HCT116 (cell line): ENCODE measurements around the gene SMARCAD1. TPM values are rescaled to one million over a fixed set of nuclear protein-coding genes. Genes with fewer than 3 reads are reported as not detected.

Experiments
- ATAC-seq: fragments of 200-7000 bp; cut with Tn5 transposase; 2 replicates; pipeline ENCODE4 v1.9.1; 2020; ENCODE audit warnings: mild to moderate bottlenecking, moderate library complexity
- BruUV-seq: library from RNA; stranded (reverse); fragments of 400-500 nt; replicated peaks from 2 replicates; lab custom pipeline; 2021; lab: Mats Ljungman, UMichigan
- CTCF ChIA-PET: fragments of 300-600 bp; sonication (Branson Sonifier 250); formaldehyde crosslinking; loops from one replicate; lab custom pipeline; 2021; ENCODE audit warnings: antibody characterized with exemption; lab: Charles Lee
- POLR2A ChIA-PET: fragments of 300-600, 350-600 bp; sonication (Branson Sonifier 250); formaldehyde crosslinking; loops from one replicate; lab custom pipeline; 2021; ENCODE audit warnings: antibody characterized with exemption; lab: Charles Lee
- RAD21 ChIA-PET, 2 experiments: fragments of 300-600 bp; sonication (Branson Sonifier 250); formaldehyde crosslinking; loops; one replicate each; lab custom pipeline; 2023; ENCODE audit warnings: low total read pairs in 2 of 2; ENCODE audit not compliant: uncharacterized antibody in 2 of 2, unreplicated experiment in 2 of 2, low non-redundant PET in 1 of 2; lab: Charles Lee
- DNase-seq: peaks from one replicate; pipeline ENCODE4 v3.0.0-alpha.2; 2010; ENCODE audit warnings: low read depth, low spot score
- H2AFZ ChIP-seq: fragments of 200-600 bp; shearing (Covaris generic), sonication (generic); 2 replicates; pipeline ENCODE4 v1.6.1; 2017; ENCODE audit warnings: low read depth, mixed run types, mixed read lengths, antibody characterized with exemption, low read length; ENCODE audit not compliant: poor library complexity, severe bottlenecking
- H3K27ac ChIP-seq: 2 replicates; pipeline ENCODE4 v1.5.1; 2012; ENCODE audit warnings: low read depth, low read length
- H3K27me3 ChIP-seq: fragments of 200-600 bp; sonication (generic); 2 replicates; pipeline ENCODE4 v1.6.1; 2016; ENCODE audit warnings: mixed run types, low read length, mixed read lengths; ENCODE audit not compliant: insufficient read depth
- H3K36me3 ChIP-seq, 2 experiments: fragments of 200-500 bp in 1 of 2; fragments of 200-600 bp in 1 of 2; sonication (Bioruptor generic) in 1 of 2; sonication (generic) in 1 of 2; 2 replicates each; pipeline versions ENCODE4 v1.5.1 to v1.6.1; 2014 to 2016; ENCODE audit warnings: low read length in 2 of 2, inconsistent platforms in 1 of 2, mixed read lengths in 1 of 2, mixed run types in 1 of 2; ENCODE audit not compliant: insufficient read depth in 2 of 2, control insufficient read depth in 1 of 2
- H3K4me1 ChIP-seq, 2 experiments: fragments of 200-600 bp in 1 of 2; sonication (generic) in 1 of 2; 2 replicates each; pipeline versions ENCODE4 v1.5.1 to v1.6.1; 2012 to 2017; ENCODE audit warnings: low read length in 2 of 2, inconsistent platforms in 1 of 2, mild to moderate bottlenecking in 1 of 2, mixed read lengths in 1 of 2, mixed run types in 1 of 2, moderate library complexity in 1 of 2; ENCODE audit not compliant: insufficient read depth in 2 of 2, control insufficient read depth in 1 of 2
- H3K4me2 ChIP-seq: fragments of 200-600 bp; sonication (generic); 2 replicates; pipeline ENCODE4 v1.6.1; 2017; ENCODE audit warnings: mixed run types, low read length, mixed read lengths
- H3K4me3 ChIP-seq, 2 experiments: fragments of 200-600 bp in 1 of 2; sonication (generic) in 1 of 2; replicated peaks in 1 of 2; 2 replicates each; pipeline ENCODE4 v1.5.1; 2011 to 2016; ENCODE audit warnings: low read length in 2 of 2, control low read depth in 1 of 2, low read depth in 1 of 2, mild to moderate bottlenecking in 1 of 2, mixed read lengths in 1 of 2, mixed run types in 1 of 2
- H3K79me2 ChIP-seq: fragments of 200-600 bp; sonication (generic); 2 replicates; pipeline ENCODE4 v1.6.1; 2017; ENCODE audit warnings: mild to moderate bottlenecking, mixed run types, low read length, moderate library complexity, mixed read lengths; ENCODE audit not compliant: insufficient read depth
- H3K9ac ChIP-seq: fragments of 200-600 bp; sonication (generic); 2 replicates; pipeline ENCODE4 v1.6.1; 2016; ENCODE audit warnings: low read length, mixed read lengths
- H3K9me2 ChIP-seq: fragments of 200-600 bp; sonication (generic), shearing (Covaris generic); 2 replicates; pipeline ENCODE4 v1.6.1; 2017; ENCODE audit warnings: mixed run types, mild to moderate bottlenecking, moderate library complexity; ENCODE audit not compliant: insufficient read depth
- H3K9me3 ChIP-seq, 2 experiments: fragments of 200-500 bp in 1 of 2; fragments of 200-600 bp in 1 of 2; sonication (Bioruptor generic) in 1 of 2; sonication (generic) in 1 of 2; 2 replicates each; pipeline ENCODE4 v1.6.1; 2014 to 2017; ENCODE audit warnings: low read length in 2 of 2, mixed read lengths in 2 of 2, inconsistent platforms in 1 of 2, low read depth in 1 of 2, mild to moderate bottlenecking in 1 of 2, mixed run types in 1 of 2, moderate library complexity in 1 of 2; ENCODE audit not compliant: control insufficient read depth in 1 of 2, insufficient read depth in 1 of 2
- H4K20me1 ChIP-seq: fragments of 200-600 bp; sonication (generic), shearing (Covaris generic); 2 replicates; pipeline ENCODE4 v1.6.1; 2017; ENCODE audit warnings: mixed run types, mild to moderate bottlenecking, moderate library complexity; ENCODE audit not compliant: insufficient read depth
- ELF1 ChIP-seq: IDR thresholded peaks from 2 replicates; pipeline ENCODE4 v1.6.1; 2012; ENCODE audit warnings: low read depth, borderline replicate concordance
- POLR2AphosphoS5 ChIP-seq: IDR thresholded peaks from 2 replicates; pipeline ENCODE4 v1.6.1; 2011; ENCODE audit warnings: mild to moderate bottlenecking, low read depth, low read length, moderate library complexity
- RAD21 ChIP-seq: IDR thresholded peaks from 2 replicates; pipeline ENCODE4 v1.6.1; 2012; ENCODE audit warnings: low read depth, mild to moderate bottlenecking
- SRF ChIP-seq: IDR thresholded peaks from 2 replicates; pipeline ENCODE4 v1.6.1; 2012; ENCODE audit warnings: low read depth
- TCF7L2 ChIP-seq: IDR thresholded peaks from 2 replicates; pipeline ENCODE4 v1.7.0; 2011; ENCODE audit warnings: borderline replicate concordance, inconsistent platforms; ENCODE audit not compliant: insufficient read depth, insufficient read length; ENCODE audit errors: extremely low read depth
- intact Hi-C: fragments of 100-400 bp; cut with micrococcal nuclease; formaldehyde crosslinking; loops from 2 replicates; pipeline ENCODE4 v1.10.0; 2022
- total RNA-seq: library from RNA; stranded (reverse); gene quantifications from one replicate; pipeline ENCODE4 v1.2.1, GENCODE V29; 2021; ENCODE audit not compliant: unreplicated experiment
- TF ChIP-seq, protein P1 (sequence below): IDR thresholded peaks from 2 replicates; pipeline ENCODE4 v1.6.1; 2011; ENCODE audit warnings: mild to moderate bottlenecking, low read length, moderate library complexity; ENCODE audit not compliant: insufficient replicate concordance; ENCODE audit errors: extremely low read depth
- TF ChIP-seq, protein P2 (sequence below): IDR thresholded peaks from 2 replicates; pipeline ENCODE4 v1.6.1; 2012
- TF ChIP-seq, protein P3 (sequence below), 3 experiments: fragments of 200-600 bp in 1 of 3; sonication (generic) in 1 of 3; IDR thresholded peaks in 2 of 3; conservative IDR thresholded peaks in 1 of 3; 2 replicates each; pipeline ENCODE4 v1.5.1; 2012 to 2017; ENCODE audit warnings: low read depth in 2 of 3, low read length in 2 of 3, antibody characterized with exemption in 1 of 3, borderline replicate concordance in 1 of 3, control low read depth in 1 of 3, mild to moderate bottlenecking in 1 of 3, mixed read lengths in 1 of 3, mixed run types in 1 of 3, moderate library complexity in 1 of 3; ENCODE audit not compliant: insufficient read depth in 1 of 3

The SMARCAD1 gene
- total RNA-seq, 1 experiment from 2014 or later: 33.6 TPM

DNA sequence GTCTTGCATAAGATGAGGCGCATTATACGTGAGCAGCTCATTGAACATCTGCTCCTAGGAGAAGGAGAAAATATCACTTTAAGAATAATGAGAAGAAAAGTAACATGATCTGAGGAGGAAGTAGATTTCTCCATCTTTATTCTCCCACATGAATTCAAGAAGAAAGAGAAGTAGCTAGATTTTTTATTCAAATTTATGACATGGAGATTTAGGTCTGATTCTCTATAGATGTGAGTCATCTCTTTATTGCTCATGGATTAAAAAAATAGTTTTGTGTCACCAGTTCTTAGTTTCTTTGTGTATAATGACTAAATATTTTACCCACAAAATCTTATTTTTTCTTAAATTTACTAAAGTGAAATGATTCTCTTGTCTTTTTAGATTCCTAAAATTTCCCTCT, 94.5 kb downstream of the SMARCAD1 start:
- H3K4me2 ChIP-seq: no peak overlapping the region
- ATAC-seq: no peak
- H2AFZ ChIP-seq: no peak overlapping the region
- DNase-seq: no peak
- TF ChIP-seq POLR2AphosphoS5 (no peak), TCF7L2 (no peak), ELF1 (no peak), RAD21 (no peak)
- TF ChIP-seq, protein P1, sequence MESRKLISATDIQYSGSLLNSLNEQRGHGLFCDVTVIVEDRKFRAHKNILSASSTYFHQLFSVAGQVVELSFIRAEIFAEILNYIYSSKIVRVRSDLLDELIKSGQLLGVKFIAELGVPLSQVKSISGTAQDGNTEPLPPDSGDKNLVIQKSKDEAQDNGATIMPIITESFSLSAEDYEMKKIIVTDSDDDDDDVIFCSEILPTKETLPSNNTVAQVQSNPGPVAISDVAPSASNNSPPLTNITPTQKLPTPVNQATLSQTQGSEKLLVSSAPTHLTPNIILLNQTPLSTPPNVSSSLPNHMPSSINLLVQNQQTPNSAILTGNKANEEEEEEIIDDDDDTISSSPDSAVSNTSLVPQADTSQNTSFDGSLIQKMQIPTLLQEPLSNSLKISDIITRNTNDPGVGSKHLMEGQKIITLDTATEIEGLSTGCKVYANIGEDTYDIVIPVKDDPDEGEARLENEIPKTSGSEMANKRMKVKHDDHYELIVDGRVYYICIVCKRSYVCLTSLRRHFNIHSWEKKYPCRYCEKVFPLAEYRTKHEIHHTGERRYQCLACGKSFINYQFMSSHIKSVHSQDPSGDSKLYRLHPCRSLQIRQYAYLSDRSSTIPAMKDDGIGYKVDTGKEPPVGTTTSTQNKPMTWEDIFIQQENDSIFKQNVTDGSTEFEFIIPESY: no peak
- no peaks in the 10 kb centered on the region for H3K36me3 ChIP-seq
- H3K9me2 ChIP-seq: no peaks in the 10 kb centered on the region
- RAD21 ChIA-PET: no interaction called here
- H3K79me2 ChIP-seq: no peaks in the 10 kb centered on the region
- H3K27me3 ChIP-seq: no peaks in the 10 kb centered on the region
- no peaks in the 10 kb centered on the region for H4K20me1 ChIP-seq
- no peak overlapping the region for H3K4me3 ChIP-seq
- no TSS peak for BruUV-seq
- no peaks in the 10 kb centered on the region for H3K9me3 ChIP-seq
- CTCF ChIA-PET: no interaction called here
- intact Hi-C loops: loop anchor here (10.0 kb wide), 2 partner anchors 433 to 813 kb away; no protein-coding TSS in a partner anchor
- no peak overlapping the region for H3K9ac ChIP-seq
- H3K27ac ChIP-seq: no peak overlapping the region
- POLR2A ChIA-PET: no interaction called here
- no peaks in the 10 kb centered on the region for H3K4me1 ChIP-seq

DNA sequence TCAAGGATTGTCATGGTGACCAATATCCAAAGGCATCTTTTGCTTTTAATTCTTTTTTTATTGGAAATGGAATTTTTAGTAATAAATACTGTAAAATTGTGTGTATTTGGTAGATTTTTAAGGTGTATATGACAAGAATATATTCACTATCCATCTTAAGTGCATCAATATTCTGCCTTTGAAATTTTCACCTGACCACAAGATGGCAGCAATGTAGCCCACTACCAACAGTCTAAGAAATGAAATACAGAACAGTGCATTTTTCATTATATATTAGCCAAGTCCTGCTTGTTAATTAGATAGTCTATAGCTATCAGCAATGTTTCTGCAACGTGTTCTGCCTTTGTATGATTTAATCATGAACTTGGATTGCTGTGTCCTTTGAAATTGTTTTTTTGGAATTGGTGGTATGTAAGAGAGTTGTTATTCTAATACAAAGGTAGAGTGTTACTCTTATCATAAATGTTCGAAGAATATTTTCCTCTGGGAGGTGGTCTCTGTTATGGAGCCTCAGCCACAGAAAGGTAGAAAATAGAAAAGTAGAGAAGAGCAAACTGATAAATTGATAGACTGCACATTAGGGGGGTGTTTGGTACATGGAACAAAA, 96.8 kb downstream of the SMARCAD1 start:
- CTCF ChIA-PET: interaction anchor here (1.4 to 1.9 kb wide), 2 partner anchors 16 to 103 kb away, joined by 4 to 5 read pairs; no protein-coding TSS in a partner anchor
- no TSS peak for BruUV-seq
- H3K4me1 ChIP-seq: no peaks in the 10 kb centered on the region

More for the DNA sequence above, 96.8 kb downstream of the SMARCAD1 start:
- Histone ChIP-seq H3K79me2 (no peaks in the 10 kb centered on the region), H3K4me2 (no peak overlapping the region), H3K9ac (no peak overlapping the region), H4K20me1 (no peaks in the 10 kb centered on the region), H3K27me3 (no peaks in the 10 kb centered on the region), H3K27ac (no peak overlapping the region), H3K4me3 (no peak overlapping the region), H2AFZ (no peak overlapping the region), H3K9me2 (no peaks in the 10 kb centered on the region), H3K9me3 (no peaks in the 10 kb centered on the region), H3K36me3 (no peaks in the 10 kb centered on the region)
- ChIA-PET POLR2A (no interaction called here), RAD21 (no interaction called here)
- TF ChIP-seq RAD21: peak; percentile 76
- TF ChIP-seq SRF: no peak
- TF ChIP-seq, protein P2, sequence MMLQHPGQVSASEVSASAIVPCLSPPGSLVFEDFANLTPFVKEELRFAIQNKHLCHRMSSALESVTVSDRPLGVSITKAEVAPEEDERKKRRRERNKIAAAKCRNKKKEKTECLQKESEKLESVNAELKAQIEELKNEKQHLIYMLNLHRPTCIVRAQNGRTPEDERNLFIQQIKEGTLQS: no peak
- TF ChIP-seq, protein P3, sequence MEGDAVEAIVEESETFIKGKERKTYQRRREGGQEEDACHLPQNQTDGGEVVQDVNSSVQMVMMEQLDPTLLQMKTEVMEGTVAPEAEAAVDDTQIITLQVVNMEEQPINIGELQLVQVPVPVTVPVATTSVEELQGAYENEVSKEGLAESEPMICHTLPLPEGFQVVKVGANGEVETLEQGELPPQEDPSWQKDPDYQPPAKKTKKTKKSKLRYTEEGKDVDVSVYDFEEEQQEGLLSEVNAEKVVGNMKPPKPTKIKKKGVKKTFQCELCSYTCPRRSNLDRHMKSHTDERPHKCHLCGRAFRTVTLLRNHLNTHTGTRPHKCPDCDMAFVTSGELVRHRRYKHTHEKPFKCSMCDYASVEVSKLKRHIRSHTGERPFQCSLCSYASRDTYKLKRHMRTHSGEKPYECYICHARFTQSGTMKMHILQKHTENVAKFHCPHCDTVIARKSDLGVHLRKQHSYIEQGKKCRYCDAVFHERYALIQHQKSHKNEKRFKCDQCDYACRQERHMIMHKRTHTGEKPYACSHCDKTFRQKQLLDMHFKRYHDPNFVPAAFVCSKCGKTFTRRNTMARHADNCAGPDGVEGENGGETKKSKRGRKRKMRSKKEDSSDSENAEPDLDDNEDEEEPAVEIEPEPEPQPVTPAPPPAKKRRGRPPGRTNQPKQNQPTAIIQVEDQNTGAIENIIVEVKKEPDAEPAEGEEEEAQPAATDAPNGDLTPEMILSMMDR (IDR thresholded peaks at IDR 0.05 in 2 of 3, conservative IDR thresholded peaks at IDR 0.05 in 1 of 3; ENCODE audit: borderline replicate concordance in 1 of 3, insufficient read depth in 1 of 3, low read depth in 2 of 3, low read length in 2 of 3): peak; percentile 53 to 74 (median 64); a peak in 5 of 6 replicates
- ATAC-seq: peak; percentile 69
- intact Hi-C loops: loop anchor here (1.0 to 10.0 kb wide), 4 partner anchors 86 to 810 kb away; no protein-coding TSS in a partner anchor
- DNase-seq: peak; percentile 27
